GM23338 (cell line): ENCODE data around the gene TEKTIP1. TPM values are rescaled to one million over a fixed set of nuclear protein-coding genes. Genes with fewer than 3 reads are reported as not detected.

Experiments used
- ATAC-seq: fragments of 200-7000 bp; cut with Tn5 transposase; 3 replicates; pipeline ENCODE4 v1.9.1; 2020
- DNase-seq: peaks from one replicate; pipeline ENCODE4 v3.0.0-alpha.2; 2015; ENCODE audit warnings: low spot score
- H2AFZ ChIP-seq: fragments of 200-600 bp; sonication (generic); 2 replicates; pipeline ENCODE4 v1.8.0; 2016; ENCODE audit warnings: antibody characterized with exemption, mild to moderate bottlenecking, moderate library complexity
- H3F3A ChIP-seq: fragments of 200-600 bp; sonication (generic); replicated peaks from 2 replicates; pipeline ENCODE4 v1.8.0; 2017; ENCODE audit warnings: antibody characterized with exemption, mixed run types, low read depth
- H3K27ac ChIP-seq: fragments of 200-600 bp; sonication (generic); 2 replicates; pipeline ENCODE4 v1.6.1; 2016; ENCODE audit warnings: low read depth
- H3K27me3 ChIP-seq: fragments of 200-600 bp; sonication (generic); 2 replicates; pipeline ENCODE4 v1.8.0; 2016; ENCODE audit warnings: mild to moderate bottlenecking, mixed run types, moderate library complexity; ENCODE audit not compliant: insufficient read depth
- H3K36me3 ChIP-seq: fragments of 200-600 bp; sonication (generic); 2 replicates; pipeline ENCODE4 v1.8.0; 2016; ENCODE audit warnings: mild to moderate bottlenecking; ENCODE audit not compliant: insufficient read depth
- H3K4me1 ChIP-seq: fragments of 200-600 bp; sonication (generic); 2 replicates; pipeline ENCODE4 v1.8.0; 2016; ENCODE audit warnings: mild to moderate bottlenecking, moderate library complexity; ENCODE audit not compliant: insufficient read depth
- H3K4me2 ChIP-seq: fragments of 200-600 bp; sonication (generic); 2 replicates; pipeline ENCODE4 v1.7.1; 2017; ENCODE audit warnings: mixed run types
- H3K4me3 ChIP-seq: fragments of 200-600 bp; sonication (generic); 2 replicates; pipeline ENCODE4 v1.6.1; 2016; ENCODE audit warnings: mixed run types
- H3K79me2 ChIP-seq: fragments of 200-600 bp; sonication (generic); replicated peaks from 2 replicates; pipeline ENCODE4 v1.8.0; 2017; ENCODE audit warnings: mild to moderate bottlenecking; ENCODE audit not compliant: insufficient read depth
- H3K9me2 ChIP-seq: fragments of 200-600 bp; sonication (generic); 2 replicates; pipeline ENCODE4 v1.8.0; 2017; ENCODE audit not compliant: insufficient read depth
- H4K20me1 ChIP-seq: fragments of 200-600 bp; sonication (generic); replicated peaks from 2 replicates; pipeline ENCODE4 v1.8.0; 2017; ENCODE audit warnings: mild to moderate bottlenecking; ENCODE audit not compliant: insufficient read depth
- H3K27ac Mint-ChIP-seq: 2 replicates; pipeline ENCODE4 v1.8.0; 2020; ENCODE audit warnings: inconsistent platforms, mild to moderate bottlenecking, moderate library complexity, mixed read lengths
- H3K27me3 Mint-ChIP-seq: 3 replicates; pipeline ENCODE4 v1.8.0; 2022; ENCODE audit warnings: low read depth, mild to moderate bottlenecking, moderate library complexity, mixed read lengths, inconsistent platforms; ENCODE audit not compliant: insufficient read depth, poor library complexity
- H3K36me3 Mint-ChIP-seq: 3 replicates; pipeline ENCODE4 v1.8.0; 2021; ENCODE audit warnings: low read depth, mild to moderate bottlenecking, inconsistent platforms, moderate library complexity, mixed read lengths
- H3K4me1 Mint-ChIP-seq: 3 replicates; pipeline ENCODE4 v1.8.0; 2020; ENCODE audit warnings: mild to moderate bottlenecking, inconsistent platforms, mixed read lengths
- H3K4me3 Mint-ChIP-seq: 3 replicates; pipeline ENCODE4 v1.8.0; 2021; ENCODE audit warnings: moderate library complexity, mild to moderate bottlenecking, inconsistent platforms, mixed read lengths
- H3K9me3 Mint-ChIP-seq: 3 replicates; pipeline ENCODE4 v1.8.0; 2020; ENCODE audit warnings: moderate library complexity, mild to moderate bottlenecking, inconsistent platforms, mixed read lengths
- CREB1 ChIP-seq: fragments of 250-450 bp; sonication (Bioruptor Pico); IDR thresholded peaks from 2 replicates; pipeline ENCODE4 v1.5.0; 2020; ENCODE audit warnings: low read depth, mild to moderate bottlenecking, moderate library complexity
- CTCF ChIP-seq, 2 experiments: fragments of 200-600 bp in 1 of 2; sonication (generic) in 1 of 2; conservative IDR thresholded peaks; 2 replicates each; pipeline versions ENCODE4 v1.5.1 to v1.6.1; 2016 to 2017; ENCODE audit warnings: antibody characterized with exemption in 2 of 2, low read depth in 2 of 2, mild to moderate bottlenecking in 2 of 2, moderate library complexity in 1 of 2
- ETS1 ChIP-seq: IDR thresholded peaks from 2 replicates; pipeline ENCODE4 v1.6.1; 2016; ENCODE audit warnings: antibody characterized with exemption
- EZH2 ChIP-seq: fragments of 200-600 bp; sonication (generic); IDR thresholded peaks from one replicate; pipeline ENCODE4 v1.8.0; 2017; ENCODE audit warnings: antibody characterized with exemption, mild to moderate bottlenecking, low read depth; ENCODE audit not compliant: unreplicated experiment
- EZH2phosphoT487 ChIP-seq: fragments of 200-600 bp; sonication (generic); IDR thresholded peaks from one replicate; pipeline ENCODE4 v1.8.1; 2018; ENCODE audit warnings: antibody characterized with exemption; ENCODE audit not compliant: unreplicated experiment
- JUNB ChIP-seq: IDR thresholded peaks from one replicate; pipeline ENCODE4 v1.6.1; 2016; ENCODE audit warnings: antibody characterized with exemption; ENCODE audit not compliant: unreplicated experiment
- NANOG ChIP-seq: IDR thresholded peaks from 2 replicates; pipeline ENCODE4 v1.6.1; 2016; ENCODE audit warnings: antibody characterized with exemption, borderline replicate concordance
- POLR2AphosphoS5 ChIP-seq: IDR thresholded peaks from 2 replicates; pipeline ENCODE4 v1.6.1; 2016; ENCODE audit warnings: antibody characterized with exemption, low read depth
- STAT1 ChIP-seq: IDR thresholded peaks from one replicate; pipeline ENCODE4 v1.6.1; 2016; ENCODE audit warnings: antibody characterized with exemption; ENCODE audit not compliant: unreplicated experiment
- ZNF114 ChIP-seq: fragments of 250-450 bp; sonication (Bioruptor Pico); IDR thresholded peaks from 2 replicates; pipeline ENCODE4 v1.5.0; 2020; ENCODE audit warnings: mild to moderate bottlenecking, moderate library complexity
- ZNF331 ChIP-seq: fragments of 250-450 bp; sonication (Bioruptor Pico); IDR thresholded peaks from 2 replicates; pipeline ENCODE4 v1.5.0; 2020; ENCODE audit warnings: low read depth, mild to moderate bottlenecking, moderate library complexity
- ZNF462 ChIP-seq: fragments of 250-450 bp; sonication (Bioruptor Pico); IDR thresholded peaks from 2 replicates; pipeline ENCODE4 v1.5.0; 2020; ENCODE audit warnings: mild to moderate bottlenecking, moderate library complexity
- polyA plus RNA-seq: library from polyadenylated mRNA; unstranded; fragments of >200 nt; fragmentation: Nextera tagmentation; extraction: Ambion mirVana; gene quantifications from 2 replicates; pipeline ENCODE4 v1.2.1, GENCODE V29; 2016
- total RNA-seq: library from RNA; depleted of rRNA; stranded (reverse); fragments of >200 nt; shearing (Covaris generic); gene quantifications from 2 replicates; pipeline ENCODE4 v1.2.3, GENCODE V29; 2014
- TF ChIP-seq, protein P1 (sequence below): IDR thresholded peaks from one replicate; pipeline ENCODE4 v1.6.1; 2018; ENCODE audit warnings: antibody characterized with exemption; ENCODE audit not compliant: unreplicated experiment

The TEKTIP1 gene
- total and polyA plus RNA-seq, 2 experiments from 2014 or later = not detected

DNA sequence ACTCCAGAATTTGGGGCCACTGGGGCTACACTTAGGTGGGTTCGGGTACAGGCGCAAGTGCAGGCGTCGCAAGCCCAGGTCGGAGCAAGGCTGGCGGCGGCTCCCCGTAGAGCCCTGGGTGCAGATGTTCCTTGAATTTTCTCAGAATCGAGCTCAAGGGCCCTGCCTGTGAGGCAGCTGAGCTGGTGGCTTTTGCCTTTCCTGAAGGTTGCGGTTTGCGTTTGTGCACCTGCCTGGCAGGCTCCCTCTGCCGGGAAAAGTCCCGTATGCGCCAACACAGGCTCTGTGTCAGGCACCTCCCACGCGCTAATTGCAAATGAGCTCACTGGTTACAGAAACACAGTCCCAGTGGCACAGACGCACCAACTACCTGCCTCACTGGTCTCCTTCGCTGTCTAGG, 44.4 kb upstream of the TEKTIP1 start:
- no peak overlapping the region for H3K27ac ChIP-seq
- Mint-ChIP-seq H3K4me3 (no peak overlapping the region), H3K9me3 (no peaks in the 10 kb centered on the region; the same call in 2 of the 3 replicates), H3K36me3 (peaks cover 51% of the 10 kb centered on the region), H3K27me3 (peaks cover 8% of the 10 kb centered on the region), H3K27ac (no peak overlapping the region), H3K4me1 (peaks cover 4% of the 10 kb centered on the region; the same call in 1 of the 3 replicates)
- no peaks in the 10 kb centered on the region for H3K9me2 ChIP-seq
- no peak overlapping the region for H2AFZ ChIP-seq
- H3K4me2 ChIP-seq = no peak overlapping the region
- H3K27me3 ChIP-seq = no peaks in the 10 kb centered on the region
- no peak for DNase-seq
- H3K4me3 ChIP-seq = no peak overlapping the region
- ATAC-seq = no peak
- H4K20me1 ChIP-seq = peaks cover 5% of the 10 kb centered on the region; the same call in 1 of the 2 replicates
- H3F3A ChIP-seq = 0 out of 2 replicates have a peak, but pooled peaks cover 4% of the 10 kb centered on the region
- peaks cover 5% of the 10 kb centered on the region; the same call in 1 of the 2 replicates for H3K4me1 ChIP-seq
- H3K36me3 ChIP-seq = peaks cover 5% of the 10 kb centered on the region; the same call in 1 of the 2 replicates
- H3K79me2 ChIP-seq = peaks cover 20% of the 10 kb centered on the region
- no peak for TF ChIP-seq JUNB
- no peak for TF ChIP-seq POLR2AphosphoS5
- TF ChIP-seq EZH2phosphoT487 = no peak
- no peak for TF ChIP-seq ETS1
- no peak for TF ChIP-seq ZNF462 (CRISPR knock-in tag)
- TF ChIP-seq EZH2 = no peak
- TF ChIP-seq ZNF114 = no peak
- no peak for TF ChIP-seq STAT1
- TF ChIP-seq NANOG = no peak
- TF ChIP-seq, protein P1, sequence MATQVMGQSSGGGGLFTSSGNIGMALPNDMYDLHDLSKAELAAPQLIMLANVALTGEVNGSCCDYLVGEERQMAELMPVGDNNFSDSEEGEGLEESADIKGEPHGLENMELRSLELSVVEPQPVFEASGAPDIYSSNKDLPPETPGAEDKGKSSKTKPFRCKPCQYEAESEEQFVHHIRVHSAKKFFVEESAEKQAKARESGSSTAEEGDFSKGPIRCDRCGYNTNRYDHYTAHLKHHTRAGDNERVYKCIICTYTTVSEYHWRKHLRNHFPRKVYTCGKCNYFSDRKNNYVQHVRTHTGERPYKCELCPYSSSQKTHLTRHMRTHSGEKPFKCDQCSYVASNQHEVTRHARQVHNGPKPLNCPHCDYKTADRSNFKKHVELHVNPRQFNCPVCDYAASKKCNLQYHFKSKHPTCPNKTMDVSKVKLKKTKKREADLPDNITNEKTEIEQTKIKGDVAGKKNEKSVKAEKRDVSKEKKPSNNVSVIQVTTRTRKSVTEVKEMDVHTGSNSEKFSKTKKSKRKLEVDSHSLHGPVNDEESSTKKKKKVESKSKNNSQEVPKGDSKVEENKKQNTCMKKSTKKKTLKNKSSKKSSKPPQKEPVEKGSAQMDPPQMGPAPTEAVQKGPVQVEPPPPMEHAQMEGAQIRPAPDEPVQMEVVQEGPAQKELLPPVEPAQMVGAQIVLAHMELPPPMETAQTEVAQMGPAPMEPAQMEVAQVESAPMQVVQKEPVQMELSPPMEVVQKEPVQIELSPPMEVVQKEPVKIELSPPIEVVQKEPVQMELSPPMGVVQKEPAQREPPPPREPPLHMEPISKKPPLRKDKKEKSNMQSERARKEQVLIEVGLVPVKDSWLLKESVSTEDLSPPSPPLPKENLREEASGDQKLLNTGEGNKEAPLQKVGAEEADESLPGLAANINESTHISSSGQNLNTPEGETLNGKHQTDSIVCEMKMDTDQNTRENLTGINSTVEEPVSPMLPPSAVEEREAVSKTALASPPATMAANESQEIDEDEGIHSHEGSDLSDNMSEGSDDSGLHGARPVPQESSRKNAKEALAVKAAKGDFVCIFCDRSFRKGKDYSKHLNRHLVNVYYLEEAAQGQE = no peak
- TF ChIP-seq CREB1 (CRISPR knock-in tag) = no peak
- TF ChIP-seq ZNF331 (CRISPR knock-in tag) = no peak
- no peak for TF ChIP-seq CTCF (conservative IDR thresholded peaks at IDR 0.05; ENCODE audit: low read depth in 2 of 2)
